K562 (cell line): ENCODE results near the gene ACP5. TPM values are rescaled to one million over a fixed set of nuclear protein-coding genes. Genes with fewer than 3 reads are reported as not detected.

Experiments used
- BCLAF1 ChIP-seq, 2 experiments: fragments of 450-650 bp in 1 of 2; IDR thresholded peaks; 2 replicates each; pipeline ENCODE4 v1.6.1; 2011 to 2017; ENCODE audit warnings: low read depth in 2 of 2, antibody characterized with exemption in 1 of 2, borderline replicate concordance in 1 of 2, low read length in 1 of 2, mild to moderate bottlenecking in 1 of 2, mixed read lengths in 1 of 2; ENCODE audit not compliant: control insufficient read depth in 1 of 2
- BHLHE40 ChIP-seq: IDR thresholded peaks from 2 replicates; pipeline ENCODE4 v1.6.1; 2011; ENCODE audit warnings: low read length, improper control_type of control experiment
- C11orf30 ChIP-seq: fragments of 450-650 bp; IDR thresholded peaks from 2 replicates; pipeline ENCODE4 v1.6.1; 2016; ENCODE audit warnings: low read depth, mild to moderate bottlenecking
- DPF2 ChIP-seq: fragments of 450-650 bp; IDR thresholded peaks from 2 replicates; pipeline ENCODE4 v1.6.1; 2016
- EP300 ChIP-seq: IDR thresholded peaks from 2 replicates; pipeline ENCODE4 v1.6.1; 2012; ENCODE audit warnings: low read length, improper control_type of control experiment
- HMBOX1 ChIP-seq: sonication (generic); IDR thresholded peaks from 2 replicates; pipeline ENCODE4 v1.6.1; 2016
- HMGXB4 ChIP-seq: sonication (generic); formaldehyde crosslinking; IDR thresholded peaks from 2 replicates; pipeline ENCODE4 v1.8.1; 2023; ENCODE audit warnings: mild to moderate bottlenecking, missing genetic modification reagents
- IRF1 ChIP-seq: sonication (generic); formaldehyde crosslinking; IDR thresholded peaks from 2 replicates; pipeline ENCODE4 v1.8.0; 2022; ENCODE audit warnings: missing genetic modification reagents, mild to moderate bottlenecking, borderline replicate concordance
- IRF2 ChIP-seq: sonication (generic); formaldehyde crosslinking; IDR thresholded peaks from 2 replicates; pipeline ENCODE4 v1.8.1; 2022; ENCODE audit warnings: mild to moderate bottlenecking, missing genetic modification reagents
- JUND ChIP-seq, 2 experiments: IDR thresholded peaks; 2 replicates in 1 of 2; 3 replicates in 1 of 2; pipeline ENCODE4 v1.6.1; 2011; ENCODE audit warnings: borderline replicate concordance in 2 of 2, low read depth in 2 of 2, low read length in 2 of 2, improper control_type of control experiment in 1 of 2, missing biosample characterization in 1 of 2, missing genetic modification characterization in 1 of 2, missing genetic modification reagents in 1 of 2
- NCOR1 ChIP-seq: fragments of 450-650 bp; IDR thresholded peaks from 2 replicates; pipeline ENCODE4 v1.6.1; 2016; ENCODE audit warnings: mild to moderate bottlenecking, moderate library complexity
- NFYB ChIP-seq: IDR thresholded peaks from 2 replicates; pipeline ENCODE4 v1.6.1; 2011; ENCODE audit warnings: mild to moderate bottlenecking, moderate library complexity; ENCODE audit not compliant: insufficient read length; ENCODE audit errors: extremely low read depth
- ZFP36 ChIP-seq: fragments of 150-350 bp; IDR thresholded peaks from 2 replicates; pipeline ENCODE4 v1.6.1; 2018; ENCODE audit warnings: low read length, low read depth; ENCODE audit not compliant: partially characterized antibody
- ZNF197 ChIP-seq: fragments of 200-800 bp; sonication (Bioruptor generic); IDR thresholded peaks from 2 replicates; pipeline ENCODE4 v1.6.1; 2016; ENCODE audit warnings: low read depth, missing genetic modification characterization, missing compliant biosample characterization
- ZNF639 ChIP-seq, 2 experiments: fragments of 200-800 bp in 1 of 2; sonication (Bioruptor generic) in 1 of 2; sonication (generic) in 1 of 2; formaldehyde crosslinking in 1 of 2; IDR thresholded peaks in 1 of 2; conservative IDR thresholded peaks in 1 of 2; 2 replicates each; pipeline versions ENCODE4 v1.5.0 to v1.6.1; 2016 to 2020; ENCODE audit warnings: missing compliant biosample characterization in 1 of 2, missing genetic modification characterization in 1 of 2, missing genetic modification reagents in 1 of 2
- ZNF764 ChIP-seq: fragments of 250-450 bp; sonication (Bioruptor Pico); IDR thresholded peaks from 2 replicates; pipeline ENCODE4 v1.4.0; 2020; ENCODE audit warnings: low read depth, mild to moderate bottlenecking, moderate library complexity
- ZZZ3 ChIP-seq: fragments of 450-650 bp; IDR thresholded peaks from 2 replicates; pipeline ENCODE4 v1.6.1; 2016; ENCODE audit warnings: antibody characterized with exemption, mild to moderate bottlenecking, moderate library complexity
- polyA plus RNA-seq, 8 experiments: library from polyadenylated mRNA; depleted of rRNA in 4 of 8; stranded (reverse) in 5 of 8; unstranded in 3 of 8; fragments of >200 nt; fragmentation: Nextera tagmentation in 2 of 8; fragmentation: Illumina TruSeq in 1 of 8; extraction: Ambion mirVana in 2 of 8; extraction: Trizol in 1 of 8; gene quantifications; 2 replicates each; pipeline versions ENCODE4 v1.2.1 to v1.2.3, GENCODE V29; 2011 to 2014; ENCODE audit warnings: inconsistent platforms in 1 of 8, missing spikeins in 1 of 8
- total RNA-seq, 7 experiments: library from RNA; depleted of rRNA in 6 of 7; stranded (reverse); fragments of >200 nt in 6 of 7; fragmentation: Illumina TruSeq in 2 of 7; extraction: Trizol in 2 of 7; gene quantifications; 2 replicates each; pipeline versions ENCODE4 v1.2.1 to v1.2.3, GENCODE V29; 2011 to 2021; ENCODE audit warnings: low replicate concordance in 1 of 7

Gene ACP5
- total and polyA plus RNA-seq, 9 of the 15 experiments (the other 6 are each of a cell fraction or from before 2014, with no cell fraction given), result 0.06 to 1.1 (median 0.31) TPM; not detected in 1

- TF ChIP-seq JUND (IDR thresholded peaks at IDR 0.05; ENCODE audit: borderline replicate concordance, low read depth, low read length) (peak; percentile 2; the same call in 1 of the 2 replicates), JUND (tag; IDR thresholded peaks at IDR 0.05; ENCODE audit: borderline replicate concordance, low read depth, low read length) (0 out of 3 replicates have a peak, but pooled peaks have one; percentile 11), IRF1 (peak; percentile 59; the same call in 1 of the 2 replicates), NFYB (peak; percentile 64), ZZZ3 (no peak), C11orf30 (peak; percentile 97), ZNF197 (0 out of 2 replicates have a peak, but pooled peaks have one; percentile 69), NCOR1 (0 out of 2 replicates have a peak, but pooled peaks have one; percentile 4), ZNF764 (CRISPR knock-in tag) (no peak), IRF2 (no peak), HMBOX1 (peak; percentile 82), DPF2 (peak; percentile 36; the same call in 1 of the 2 replicates), ZFP36 (no peak), ZNF639 (CRISPR knock-in tag; conservative IDR thresholded peaks at IDR 0.05 in 1 of 2, IDR thresholded peaks at IDR 0.05 in 1 of 2) (peak in 1 of 2 experiments; percentile 88; a peak in 2 of 4 replicates), BHLHE40 (peak; percentile 56; the same call in 1 of the 2 replicates), BCLAF1 (IDR thresholded peaks at IDR 0.05; ENCODE audit: borderline replicate concordance in 1 of 2, control insufficient read depth in 1 of 2, low read depth in 2 of 2, low read length in 1 of 2) (0 out of 4 replicates have a peak, but pooled peaks of 1 of the 2 experiments have one; percentile 46), HMGXB4 (CRISPR knock-in tag) (no peak), EP300 (0 out of 2 replicates have a peak, but pooled peaks have one; percentile 7)
Measured at GRCh38 chr19:11528551-11529341, 48.7 kb downstream of the ACP5 start, which contains the start of gene ECSIT (continued).
